ENCODE results near the gene RUNX3. TPM values are rescaled to one million over a fixed set of nuclear protein-coding genes. Genes with fewer than 3 reads are reported as not detected.

The RUNX3 gene
- total RNA-seq, 4 donors from 2014 or later = 0.27 to 2.8 (median 0.77) TPM

DNA sequence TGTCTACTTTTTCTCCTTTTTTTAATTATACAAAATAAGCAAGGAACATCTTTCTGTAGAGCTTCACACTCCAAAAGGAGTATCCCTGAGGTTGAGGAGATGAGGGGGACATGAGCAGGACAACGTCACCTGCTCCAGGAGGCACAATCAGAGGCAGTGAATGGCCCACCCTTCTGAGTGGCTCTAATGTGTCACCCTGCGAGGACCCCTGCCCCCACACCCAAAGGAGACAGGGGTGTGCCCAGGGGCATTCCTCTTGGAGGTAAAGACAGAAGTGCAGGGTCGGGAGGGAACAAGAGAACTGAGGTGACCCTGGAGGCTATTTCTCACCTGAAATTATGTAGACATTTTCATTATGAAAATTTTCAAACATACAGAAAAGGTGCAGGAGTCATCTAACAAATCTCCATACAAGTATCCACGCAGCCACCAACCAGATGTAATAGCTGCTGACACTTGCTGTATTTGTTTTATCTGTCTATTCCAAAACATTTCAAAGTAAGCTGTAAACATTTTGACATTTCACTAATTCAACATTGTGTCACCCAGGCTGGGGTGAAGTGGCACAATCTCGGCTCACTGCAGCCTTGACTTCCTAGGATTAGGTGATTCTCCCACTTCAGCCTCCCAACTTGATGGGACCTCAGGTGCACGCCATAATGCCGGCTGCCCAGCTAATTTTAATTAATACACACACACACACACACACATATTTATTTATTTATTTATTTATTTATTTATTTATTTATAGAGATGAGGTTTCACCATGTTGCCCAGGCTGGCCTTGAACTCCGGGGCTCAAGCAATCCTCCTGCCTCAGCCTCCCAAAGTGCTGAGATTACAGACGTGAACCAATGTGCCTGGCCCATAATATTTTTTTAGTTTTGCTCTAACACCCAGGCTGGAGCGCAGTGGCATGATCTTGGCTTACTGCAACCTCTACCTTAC, 70.7 kb downstream of the RUNX3 start:
- DNase-seq = no peak
- H3K27ac ChIP-seq = no peak overlapping the region
- no peaks in the 10 kb centered on the region for H3K9me3 ChIP-seq
- WGBS, 2 donors = 88 to 92% methylated on average over 10 of the region's 10 CpGs
- no peaks in the 10 kb centered on the region for H3K36me3 ChIP-seq
- no peaks in the 10 kb centered on the region for H3K27me3 ChIP-seq
- H3K4me3 ChIP-seq (replicated peaks in 1 of 3) = no peak overlapping the region
- peaks cover 11 to 14% of the 10 kb centered on the region in 2 donors for H3K4me1 ChIP-seq
- intact Hi-C loops (cut with DNase I) = loop anchor here (10.0 kb wide), 1 partner anchor 235 kb away; no protein-coding TSS in a partner anchor
- TF ChIP-seq, protein P1, sequence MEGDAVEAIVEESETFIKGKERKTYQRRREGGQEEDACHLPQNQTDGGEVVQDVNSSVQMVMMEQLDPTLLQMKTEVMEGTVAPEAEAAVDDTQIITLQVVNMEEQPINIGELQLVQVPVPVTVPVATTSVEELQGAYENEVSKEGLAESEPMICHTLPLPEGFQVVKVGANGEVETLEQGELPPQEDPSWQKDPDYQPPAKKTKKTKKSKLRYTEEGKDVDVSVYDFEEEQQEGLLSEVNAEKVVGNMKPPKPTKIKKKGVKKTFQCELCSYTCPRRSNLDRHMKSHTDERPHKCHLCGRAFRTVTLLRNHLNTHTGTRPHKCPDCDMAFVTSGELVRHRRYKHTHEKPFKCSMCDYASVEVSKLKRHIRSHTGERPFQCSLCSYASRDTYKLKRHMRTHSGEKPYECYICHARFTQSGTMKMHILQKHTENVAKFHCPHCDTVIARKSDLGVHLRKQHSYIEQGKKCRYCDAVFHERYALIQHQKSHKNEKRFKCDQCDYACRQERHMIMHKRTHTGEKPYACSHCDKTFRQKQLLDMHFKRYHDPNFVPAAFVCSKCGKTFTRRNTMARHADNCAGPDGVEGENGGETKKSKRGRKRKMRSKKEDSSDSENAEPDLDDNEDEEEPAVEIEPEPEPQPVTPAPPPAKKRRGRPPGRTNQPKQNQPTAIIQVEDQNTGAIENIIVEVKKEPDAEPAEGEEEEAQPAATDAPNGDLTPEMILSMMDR (IDR thresholded peaks at IDR 0.05) = no peak
- no peak for TF ChIP-seq POLR2A (IDR thresholded peaks at IDR 0.05)

DNA sequence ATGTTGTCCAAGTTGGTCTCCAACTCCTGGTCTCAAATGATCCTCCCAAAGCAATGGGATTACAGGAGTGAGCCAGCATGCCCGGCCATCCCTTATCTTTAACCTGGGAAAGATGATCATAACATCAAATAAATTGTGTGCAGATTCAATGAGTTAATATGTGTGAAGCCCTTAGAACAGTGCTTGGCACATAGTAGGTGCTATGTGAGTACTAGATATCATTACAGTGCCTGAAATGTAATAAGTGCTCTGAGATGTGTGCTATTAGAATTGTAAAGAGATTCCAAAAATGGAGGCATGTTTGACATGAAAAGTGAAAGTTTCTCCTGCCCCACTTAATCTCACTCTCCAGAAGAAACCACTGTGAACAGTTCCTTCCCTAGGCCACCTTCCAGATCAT, 71.8 kb downstream of the RUNX3 start:
- WGBS, 2 donors = 92 to 100% methylated on average over 1 of the region's 1 CpG
- Histone ChIP-seq H3K4me1 (peaks cover 11 to 13% of the 10 kb centered on the region in 2 donors), H3K9me3 (no peaks in the 10 kb centered on the region), H3K27me3 (no peaks in the 10 kb centered on the region), H3K36me3 (no peaks in the 10 kb centered on the region), H3K27ac (no peak overlapping the region), H3K4me3 (replicated peaks in 1 of 3) (no peak overlapping the region)
- DNase-seq = no peak
- TF ChIP-seq, protein P1 (IDR thresholded peaks at IDR 0.05) = no peak
- intact Hi-C loops (cut with DNase I) = loop anchor here (10.0 kb wide), 1 partner anchor 237 kb away; no protein-coding TSS in a partner anchor

DNA sequence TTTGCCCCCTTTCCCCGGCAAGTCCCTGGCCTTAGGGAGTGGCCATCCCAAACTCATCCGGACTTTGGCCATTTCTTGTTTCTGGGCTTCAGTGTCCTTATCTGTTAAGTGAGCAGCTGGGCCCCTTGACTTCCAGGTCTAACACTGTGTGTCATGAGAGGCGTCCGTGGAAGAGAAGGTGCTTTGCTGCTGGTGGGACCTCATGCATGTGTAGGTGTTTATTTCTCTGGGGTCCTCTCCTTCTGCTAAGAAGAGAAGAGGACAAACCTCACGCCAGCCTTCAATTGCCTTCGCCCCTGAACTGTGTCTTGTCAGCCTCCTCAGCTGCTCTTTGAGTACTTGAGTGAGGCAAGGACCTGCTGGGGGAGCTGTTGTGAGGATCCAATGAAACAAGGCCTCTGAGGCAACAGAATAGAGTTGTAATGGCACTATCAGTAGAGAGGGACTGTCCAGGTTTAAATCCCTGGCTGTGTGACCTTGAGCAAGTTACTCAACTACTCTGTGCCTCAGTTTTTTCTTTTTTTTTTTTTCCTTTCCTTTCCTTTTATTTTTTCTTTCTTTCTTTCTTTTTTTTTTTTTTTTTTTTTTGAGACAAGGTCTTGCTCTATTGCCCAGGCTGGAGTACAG, 72.5 kb downstream of the RUNX3 start:
- Histone ChIP-seq H3K9me3 (no peaks in the 10 kb centered on the region), H3K36me3 (no peaks in the 10 kb centered on the region), H3K4me1 (peaks cover 8 to 11% of the 10 kb centered on the region in 2 donors), H3K27me3 (no peaks in the 10 kb centered on the region), H3K4me3 (replicated peaks in 1 of 3) (no peak overlapping the region), H3K27ac (no peak overlapping the region)
- intact Hi-C loops (cut with DNase I) = loop anchor here (10.0 kb wide), 1 partner anchor 237 kb away; no protein-coding TSS in a partner anchor
- TF ChIP-seq, protein P1 (IDR thresholded peaks at IDR 0.05) = no peak
- no peak for TF ChIP-seq POLR2A (IDR thresholded peaks at IDR 0.05)
- WGBS, 2 donors = 74 to 82% methylated on average over 6 of the region's 6 CpGs
- no peak for DNase-seq

DNA sequence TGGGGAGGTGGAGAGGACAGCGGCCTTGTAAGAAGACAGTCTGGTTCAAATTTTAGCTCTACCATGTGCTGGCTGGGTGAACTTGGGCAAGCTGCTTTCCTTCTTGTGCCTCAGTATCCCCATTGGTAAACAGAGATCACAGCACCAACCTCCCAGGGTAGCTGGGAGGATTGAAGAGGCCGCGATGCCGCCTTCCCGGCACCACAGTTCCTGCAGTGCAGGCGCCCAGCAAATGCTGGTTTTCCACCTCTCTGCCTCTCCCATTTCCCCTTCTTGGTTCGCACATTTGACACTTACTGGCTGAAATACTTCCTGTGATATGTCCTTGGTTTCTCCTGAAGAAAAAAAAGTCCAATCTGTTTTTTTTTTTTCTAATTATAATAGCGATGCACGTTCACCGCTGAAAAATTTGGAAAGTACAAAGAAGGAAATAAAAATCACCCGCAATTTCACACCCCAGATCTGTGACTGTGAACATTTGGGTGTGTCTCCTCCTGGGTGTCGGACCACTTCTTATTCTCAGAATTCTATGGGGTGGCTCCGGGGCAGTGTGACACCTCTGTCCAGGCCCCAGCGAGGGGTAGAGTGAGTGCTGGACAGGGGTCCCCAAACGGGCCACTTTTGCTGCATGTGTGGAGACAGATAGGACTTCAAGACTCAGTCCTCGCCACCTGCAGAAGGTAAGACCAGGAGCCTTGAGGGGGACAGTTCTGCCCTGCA, 73.1 kb downstream of the RUNX3 start:
- DNase-seq = no peak
- 91 to 92% methylated on average over 16 of the region's 16 CpGs for WGBS, 2 donors
- Histone ChIP-seq H3K36me3 (no peaks in the 10 kb centered on the region), H3K27me3 (no peaks in the 10 kb centered on the region), H3K27ac (no peak overlapping the region), H3K9me3 (no peaks in the 10 kb centered on the region), H3K4me1 (peaks cover 1 to 5% of the 10 kb centered on the region in 2 donors), H3K4me3 (replicated peaks in 1 of 3) (no peak overlapping the region)
- intact Hi-C loops (cut with DNase I) = loop anchor here (10.0 kb wide), 1 partner anchor 238 kb away; no protein-coding TSS in a partner anchor
- TF ChIP-seq, protein P1 (IDR thresholded peaks at IDR 0.05) = no peak
- no peak for TF ChIP-seq POLR2A (IDR thresholded peaks at IDR 0.05)

Measured in thyroid gland (tissue), 4 donors.